HL-60 (cell line): ENCODE results near the gene DLEU7.

Experiments
- DNase-seq, 2 experiments: peaks; one replicate each; pipeline ENCODE4 v3.0.0-alpha.2; 2010 to 2020; ENCODE audit warnings: low read depth in 1 of 2, low spot score in 1 of 2
- H3K27ac ChIP-seq: fragments of 250-450 bp; sonication (Bioruptor Pico); replicated peaks from 2 replicates; pipeline ENCODE4 v1.5.1; 2020; ENCODE audit warnings: mild to moderate bottlenecking, moderate library complexity
- H3K27me3 ChIP-seq: fragments of 250-450 bp; sonication (Bioruptor Pico); 2 replicates; pipeline ENCODE4 v1.5.1; 2021; ENCODE audit warnings: mild to moderate bottlenecking, moderate library complexity; ENCODE audit not compliant: insufficient read depth, poor library complexity, severe bottlenecking
- H3K4me3 ChIP-seq: replicated peaks from 2 replicates; pipeline ENCODE4 v1.5.1; 2011; ENCODE audit warnings: mild to moderate bottlenecking, control low read depth, low read length; ENCODE audit not compliant: insufficient read depth
- CTCF ChIP-seq: IDR thresholded peaks from one replicate; pipeline ENCODE4 v1.5.1; 2011; ENCODE audit warnings: low read length, control low read depth, inconsistent platforms; ENCODE audit not compliant: insufficient read depth
- GABPA ChIP-seq: IDR thresholded peaks from 2 replicates; pipeline ENCODE4 v1.6.1; 2012; ENCODE audit warnings: low read depth
- POLR2AphosphoS5 ChIP-seq: IDR thresholded peaks from 2 replicates; pipeline ENCODE4 v1.6.1; 2012; ENCODE audit warnings: low read depth
- REST ChIP-seq: IDR thresholded peaks from 2 replicates; pipeline ENCODE4 v1.6.1; 2012; ENCODE audit warnings: low read depth; ENCODE audit not compliant: insufficient replicate concordance
- SPI1 ChIP-seq: IDR thresholded peaks from 2 replicates; pipeline ENCODE4 v1.6.1; 2012; ENCODE audit warnings: low read depth, mild to moderate bottlenecking, borderline replicate concordance

The DLEU7 gene

GRCh38 chr13:50866817-50867636 is 23.5 kb upstream of the DLEU7 start:
- H3K27ac ChIP-seq, result no peak overlapping the region
- no peak overlapping the region for H3K4me3 ChIP-seq
- TF ChIP-seq CTCF, result no peak
- TF ChIP-seq GABPA, result no peak
- no peak for TF ChIP-seq REST
- TF ChIP-seq SPI1, result no peak
- TF ChIP-seq POLR2AphosphoS5, result no peak
- DNase-seq, result no peak
- H3K27me3 ChIP-seq, result no peaks in the 10 kb centered on the region

GRCh38 chr13:50864492-50864891 is 21.0 kb upstream of the DLEU7 start:
- no peak overlapping the region for H3K4me3 ChIP-seq
- TF ChIP-seq POLR2AphosphoS5 (no peak), GABPA (no peak), CTCF (no peak)
- DNase-seq, result no peak
- no peaks in the 10 kb centered on the region for H3K27me3 ChIP-seq
- H3K27ac ChIP-seq, result no peak overlapping the region

GRCh38 chr13:50855681-50856080 is 12.2 kb upstream of the DLEU7 start:
- TF ChIP-seq REST (no peak), GABPA (no peak), SPI1 (no peak), CTCF (no peak), POLR2AphosphoS5 (no peak)
- Histone ChIP-seq H3K27me3 (no peaks in the 10 kb centered on the region), H3K27ac (no peak overlapping the region), H3K4me3 (no peak overlapping the region)
- no peak for DNase-seq
